Stimulated activated CD8-positive, alpha-beta memory T cell treated with anti-CD3 and anti-CD28 coated beads, Interleukin-4, amount 100 ng/mL, for 4 hours (primary cell): ENCODE results near the gene EP400.
"Not testable (repeated sequence)": the region's sequence is repeated elsewhere in the genome, so short reads cannot be mapped to it uniquely, and the experiment has no call there.

Experiments used
- DNase-seq, 2 donors: peaks; one replicate each; pipeline ENCODE4 v3.0.0-alpha.2; 2020; ENCODE audit warnings: low read depth in 2 of 2, low spot score in 1 of 2

The EP400 gene

DNA sequence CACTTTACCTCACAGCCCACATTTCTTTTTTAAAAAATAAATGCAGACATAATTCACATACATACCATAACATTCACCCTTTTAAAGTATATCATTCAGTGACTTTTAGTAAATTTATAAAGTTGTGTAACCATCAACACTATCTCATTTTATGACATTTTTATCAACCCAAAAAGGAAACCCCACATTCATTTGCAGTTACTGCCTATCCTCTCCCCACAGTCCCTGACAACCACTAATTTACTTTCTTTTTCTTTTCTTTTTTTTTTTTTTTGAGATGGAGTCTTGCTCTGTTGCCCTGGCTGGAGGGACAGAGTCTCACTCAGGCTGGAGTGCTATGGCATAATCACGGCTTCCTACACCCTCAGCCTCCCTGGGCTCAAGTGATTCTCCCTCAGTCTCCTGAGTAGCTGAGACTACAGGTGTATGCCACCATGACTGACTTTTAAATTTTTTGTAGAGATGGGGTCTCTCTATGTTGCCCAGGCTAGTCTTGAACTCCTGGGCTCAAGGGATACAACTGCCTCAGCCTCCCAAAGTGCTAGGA, 1.5 kb upstream of the EP400 start:
- no peak for DNase-seq

DNA sequence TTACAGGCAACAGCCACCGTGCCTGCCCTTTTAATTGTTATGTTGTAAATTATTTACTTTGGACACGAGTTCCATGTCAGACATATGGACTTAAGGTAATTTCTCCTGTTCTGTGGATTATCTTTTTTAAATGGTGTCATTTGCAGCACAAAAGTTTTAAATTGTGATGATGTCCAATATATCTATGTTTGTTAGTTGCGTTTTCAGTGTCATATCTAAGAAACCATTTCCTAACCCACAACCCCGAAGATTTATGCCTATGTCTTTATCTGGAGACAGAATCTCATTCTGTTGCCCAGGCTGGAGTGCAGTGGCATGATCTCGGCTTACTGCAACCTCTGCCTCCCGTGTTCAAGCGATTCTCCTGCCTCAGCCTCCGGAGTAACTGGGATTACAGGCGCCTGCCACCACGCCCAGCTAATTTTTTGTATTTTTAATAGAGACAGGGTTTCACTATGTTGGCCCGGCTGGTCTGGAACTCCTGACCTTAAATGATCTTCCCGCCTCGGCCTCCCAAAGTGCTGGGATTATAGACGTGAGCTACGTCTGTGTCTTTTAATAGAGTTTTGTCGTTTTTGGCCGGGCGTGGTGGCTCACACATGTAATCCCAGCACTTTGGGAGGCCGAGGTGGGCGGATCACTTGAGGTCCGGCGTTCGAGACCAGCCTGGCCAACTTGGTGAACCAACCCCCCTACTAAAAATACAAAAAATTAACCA, 870 bp upstream of the EP400 start:
- DNase-seq: not testable (repeated sequence)

DNA sequence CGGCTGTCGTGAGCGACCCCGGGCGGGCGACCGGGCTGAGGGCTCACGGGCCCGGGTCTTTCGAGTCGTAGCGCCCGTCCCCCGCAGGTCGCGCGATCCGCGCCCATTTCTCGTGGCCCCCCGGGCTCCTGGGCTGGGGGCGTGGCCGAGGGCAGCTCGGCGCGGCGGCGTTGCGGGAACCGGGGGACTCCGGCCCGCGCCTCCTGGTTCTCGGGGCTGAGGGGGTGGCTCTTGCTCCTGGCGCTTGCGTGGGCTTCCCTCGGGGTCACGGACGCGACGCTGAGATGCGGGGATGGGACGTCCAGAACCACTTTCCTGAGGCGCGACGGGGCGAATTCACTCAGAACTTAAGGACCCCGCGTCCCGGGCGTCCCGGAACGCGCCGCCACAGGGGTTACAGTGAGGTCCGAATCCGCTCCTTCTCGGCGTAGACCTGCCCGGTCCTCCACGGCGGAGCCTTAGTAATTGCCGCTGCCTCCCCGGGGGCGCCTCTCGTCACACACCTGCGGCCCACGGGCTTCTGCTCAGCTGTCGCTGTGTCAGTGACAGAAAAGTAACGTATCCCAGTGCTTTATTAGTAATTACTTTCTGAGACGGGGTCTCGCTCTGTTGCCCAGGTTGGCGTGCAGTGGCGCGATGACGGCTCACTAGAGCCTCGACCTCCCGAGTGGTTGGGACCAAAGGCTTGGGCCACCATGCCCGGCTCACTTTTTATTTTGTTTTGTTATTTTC, 606 bp downstream of the EP400 start:
- DNase-seq: no peak

DNA sequence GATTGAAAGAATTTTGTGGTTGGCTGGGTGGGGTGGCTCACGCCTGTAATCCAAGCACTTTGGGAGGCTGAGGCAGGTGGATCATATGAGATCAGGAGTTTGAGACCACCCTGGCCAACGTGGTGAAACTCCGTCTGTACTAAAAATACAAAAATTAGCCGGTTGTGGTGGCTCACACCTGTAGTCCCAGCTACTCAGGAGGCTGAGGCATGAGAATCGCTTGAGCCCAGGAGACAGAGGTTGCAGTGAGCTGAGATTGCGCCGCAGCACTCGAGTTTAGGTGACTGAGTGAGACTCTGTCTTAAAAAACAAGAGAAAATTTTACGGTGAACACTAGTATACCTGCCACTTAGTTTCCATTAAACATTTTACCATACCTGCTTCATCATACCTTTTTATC, 4.1 kb downstream of the EP400 start:
- DNase-seq: not testable (repeated sequence)

DNA sequence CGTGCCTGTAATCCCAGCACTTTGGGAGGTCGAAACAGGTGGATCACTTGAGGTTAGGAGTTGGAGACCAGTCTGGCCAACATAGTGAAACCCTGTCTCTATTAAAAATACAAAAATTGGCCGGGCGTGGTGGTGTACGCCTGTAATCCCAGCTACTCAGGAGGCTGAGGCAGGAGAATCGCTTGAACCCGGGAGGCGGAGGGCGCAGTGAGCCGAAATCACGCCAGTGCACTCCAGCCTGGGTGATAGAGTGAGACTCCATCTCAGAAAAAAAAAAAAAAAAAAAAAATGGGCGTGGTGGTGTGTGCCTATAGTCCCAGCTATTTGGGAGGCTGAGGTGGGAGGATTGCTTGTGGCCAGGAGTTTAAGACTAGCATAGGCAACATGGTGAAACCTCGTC, 4.7 kb downstream of the EP400 start:
- DNase-seq: not testable (repeated sequence)

DNA sequence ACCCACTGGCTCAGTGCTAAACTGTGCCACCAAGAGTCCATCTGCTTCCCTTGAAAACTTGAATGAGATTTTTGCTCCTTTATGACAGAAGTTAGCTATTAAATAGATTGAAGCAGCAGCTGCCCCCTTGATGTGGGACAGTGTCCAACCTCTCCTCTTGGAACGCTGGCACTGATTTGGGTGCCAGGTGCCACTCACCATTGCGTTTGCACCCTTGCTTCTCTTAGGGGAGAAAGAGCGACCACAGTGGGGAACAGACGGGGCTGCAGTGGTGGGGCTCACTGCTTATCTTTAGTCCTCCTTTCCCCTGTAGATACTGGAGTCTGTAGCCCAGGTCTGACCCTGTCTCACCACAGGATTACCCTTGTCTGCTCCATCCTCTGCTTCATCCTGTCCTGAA, 9.4 kb downstream of the EP400 start:
- DNase-seq: no peak

DNA sequence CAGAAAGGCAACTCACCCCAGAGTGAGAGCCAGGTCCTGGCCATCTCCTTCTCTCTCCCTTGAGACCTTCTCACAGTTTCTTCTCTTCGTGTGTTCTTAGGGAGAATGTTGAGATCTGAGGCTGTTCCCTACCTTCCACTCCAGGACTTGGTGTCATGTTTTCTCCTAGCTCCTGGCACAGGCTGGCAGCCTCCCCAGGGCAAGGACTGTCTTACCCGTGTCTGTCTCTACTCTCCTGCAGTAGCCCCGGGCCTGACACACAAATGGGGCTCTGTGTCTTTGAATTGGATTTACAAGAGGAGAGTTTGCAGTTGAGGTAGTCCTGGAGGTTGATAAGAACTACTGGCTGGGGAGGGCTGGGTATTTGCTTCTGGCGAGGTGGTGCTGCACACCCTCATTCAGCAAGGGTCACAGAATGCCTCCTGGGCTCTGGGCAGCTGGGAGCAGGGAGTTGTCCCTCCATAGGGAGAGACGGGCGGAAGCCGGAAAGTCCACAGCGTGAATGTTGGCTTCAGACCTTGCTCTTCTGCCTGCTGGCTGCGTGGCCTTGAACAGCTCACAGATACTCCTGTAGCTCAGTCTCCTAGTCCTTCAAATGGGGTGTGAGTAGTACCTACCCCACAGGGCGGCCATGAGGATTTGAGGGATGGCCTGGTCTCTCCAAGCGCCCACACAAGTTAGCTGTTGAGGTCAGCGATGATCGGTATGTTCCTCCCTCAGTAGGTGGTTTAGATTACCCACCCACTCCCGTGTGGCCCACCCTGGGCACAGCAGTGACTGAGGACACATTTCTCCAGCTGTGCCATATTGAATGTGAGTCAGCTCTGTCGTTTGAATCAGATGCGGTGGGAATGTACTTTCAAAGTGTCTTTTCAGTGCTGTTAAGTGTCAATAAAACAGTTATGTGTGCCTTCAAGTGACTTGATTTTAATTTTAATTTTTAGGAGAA, 10.2 kb downstream of the EP400 start:
- no peak for DNase-seq

DNA sequence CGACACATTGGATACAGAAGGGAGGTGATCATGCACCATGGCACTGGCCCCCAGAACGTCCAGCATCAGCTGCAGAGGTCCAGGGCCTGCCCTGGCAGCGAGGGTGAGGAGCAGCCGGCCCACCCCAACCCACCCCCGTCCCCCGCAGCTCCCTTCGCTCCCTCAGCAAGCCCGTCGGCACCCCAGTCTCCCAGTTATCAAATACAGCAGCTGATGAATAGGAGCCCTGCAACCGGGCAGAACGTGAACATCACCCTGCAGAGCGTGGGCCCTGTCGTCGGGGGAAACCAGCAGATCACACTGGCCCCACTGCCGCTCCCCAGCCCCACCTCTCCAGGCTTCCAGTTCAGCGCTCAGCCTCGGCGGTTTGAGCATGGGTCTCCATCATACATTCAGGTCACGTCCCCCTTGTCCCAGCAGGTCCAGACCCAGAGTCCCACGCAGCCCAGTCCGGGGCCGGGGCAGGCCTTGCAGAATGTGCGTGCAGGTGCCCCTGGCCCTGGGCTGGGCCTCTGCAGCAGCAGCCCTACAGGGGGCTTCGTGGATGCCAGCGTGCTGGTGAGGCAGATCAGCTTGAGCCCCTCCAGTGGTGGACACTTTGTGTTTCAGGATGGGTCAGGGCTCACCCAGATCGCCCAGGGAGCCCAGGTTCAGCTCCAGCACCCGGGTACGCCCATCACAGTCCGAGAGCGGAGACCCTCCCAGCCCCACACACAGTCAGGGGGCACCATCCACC, 11.0 kb downstream of the EP400 start:
- not testable (repeated sequence) for DNase-seq

DNA sequence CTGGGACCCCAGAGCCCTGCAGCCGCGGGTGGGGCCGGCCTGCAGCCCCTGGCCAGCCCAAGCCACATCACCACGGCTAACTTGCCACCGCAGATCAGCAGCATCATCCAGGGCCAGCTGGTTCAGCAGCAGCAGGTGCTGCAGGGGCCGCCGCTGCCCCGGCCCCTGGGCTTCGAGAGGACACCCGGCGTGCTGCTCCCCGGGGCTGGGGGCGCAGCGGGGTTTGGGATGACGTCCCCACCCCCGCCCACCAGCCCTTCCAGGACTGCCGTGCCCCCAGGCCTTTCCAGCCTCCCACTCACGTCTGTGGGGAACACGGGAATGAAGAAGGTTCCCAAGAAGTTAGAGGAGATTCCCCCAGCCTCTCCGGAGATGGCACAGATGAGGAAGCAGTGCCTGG, 11.6 kb downstream of the EP400 start:
- not testable (repeated sequence) for DNase-seq

DNA sequence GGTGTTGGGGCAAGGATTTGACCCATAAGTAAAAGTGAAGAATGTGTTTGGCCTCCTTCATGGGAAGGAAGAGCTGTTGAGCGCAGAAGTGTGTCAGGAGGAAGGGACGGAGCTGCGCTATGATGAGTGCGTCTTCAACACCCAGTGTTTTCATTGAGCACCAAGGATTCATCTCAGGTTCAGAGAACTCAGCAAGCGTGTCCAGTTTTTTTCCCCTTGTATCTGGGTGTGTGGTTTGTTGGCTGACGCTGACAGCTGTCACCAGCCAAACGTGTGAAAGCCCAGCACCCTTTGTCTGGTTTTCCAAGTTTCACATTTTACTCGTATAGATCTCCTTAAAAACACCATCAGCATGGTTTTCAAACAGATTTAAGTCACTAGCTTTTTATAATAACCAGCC, 12.3 kb downstream of the EP400 start:
- no peak for DNase-seq

DNA sequence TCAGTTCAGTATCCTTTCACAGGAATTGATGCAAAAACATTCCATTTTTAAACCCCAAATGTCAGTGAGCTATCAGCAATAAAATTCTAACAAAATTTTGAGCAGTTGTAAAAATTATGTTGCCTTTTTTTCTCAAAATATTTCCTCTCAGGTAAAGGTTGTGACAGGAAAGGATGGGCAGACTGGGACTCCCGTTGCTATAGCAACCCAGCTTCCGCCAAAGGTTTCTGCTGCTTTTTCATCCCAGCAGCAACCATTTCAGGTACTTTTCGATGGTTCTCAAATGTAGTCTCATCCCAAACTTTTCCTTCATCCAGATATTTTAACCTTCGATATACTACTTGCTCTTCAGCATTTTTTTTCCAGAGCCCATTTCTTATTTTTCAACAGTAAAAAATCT, 13.6 kb downstream of the EP400 start:
- DNase-seq: no peak

DNA sequence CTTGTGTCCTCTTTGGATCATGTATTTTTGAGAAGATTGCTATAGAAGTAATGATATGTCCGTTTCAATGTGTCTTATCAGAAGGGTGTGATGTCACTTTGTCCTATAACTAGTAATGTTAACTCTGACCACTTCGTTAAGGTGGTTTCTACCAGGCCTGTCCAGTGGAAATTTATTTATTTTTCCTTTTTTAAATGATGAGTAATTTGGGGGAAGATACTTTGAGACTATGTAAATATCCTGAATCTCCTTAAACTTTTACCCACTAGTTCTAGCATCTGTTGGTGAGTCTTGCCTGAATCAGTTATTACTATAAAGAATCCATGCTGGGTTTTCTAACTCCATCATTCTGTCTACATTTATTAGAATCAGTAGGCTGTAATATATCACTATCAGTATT, 15.3 kb downstream of the EP400 start:
- no peak for DNase-seq

DNA sequence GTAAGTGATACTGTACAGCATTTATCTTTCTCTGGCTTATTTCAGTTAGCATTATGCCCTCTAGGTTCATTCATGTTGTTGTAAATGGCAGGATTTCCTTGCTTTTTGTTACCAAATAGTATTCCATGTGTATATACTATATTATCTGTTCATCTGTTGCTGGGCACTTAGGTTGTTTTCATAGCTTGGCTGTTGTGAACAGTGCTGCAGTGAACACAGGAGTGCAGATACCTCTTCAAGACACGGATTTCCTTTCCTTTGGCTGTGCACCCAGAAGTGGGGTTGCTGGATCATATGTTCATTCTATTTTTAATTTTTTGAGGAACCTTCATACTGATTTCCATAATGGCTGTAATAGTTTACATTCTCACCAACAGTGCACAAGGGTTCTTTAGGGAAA, 21.5 kb downstream of the EP400 start:
- DNase-seq: no peak

DNA sequence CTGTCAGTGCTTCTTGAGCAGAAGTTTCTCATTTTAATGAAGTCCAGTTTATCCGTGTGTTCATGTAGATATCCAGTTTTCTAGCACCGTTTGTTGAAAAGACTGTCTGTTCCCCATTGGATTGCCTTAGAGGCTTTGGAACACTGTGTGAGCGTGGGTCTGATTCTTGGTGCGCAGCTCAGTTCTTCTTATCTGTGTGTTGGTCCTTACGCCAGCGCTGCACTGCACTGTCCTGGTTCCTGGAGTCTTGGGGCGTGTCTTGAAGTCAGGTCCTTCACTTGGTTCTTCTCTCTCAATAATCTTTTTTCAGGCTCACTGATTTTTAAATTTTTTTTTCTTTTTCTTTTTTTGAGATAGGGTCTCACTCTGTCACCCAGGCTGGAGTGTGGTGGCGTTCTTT, 25.5 kb downstream of the EP400 start:
- no peak for DNase-seq

DNA sequence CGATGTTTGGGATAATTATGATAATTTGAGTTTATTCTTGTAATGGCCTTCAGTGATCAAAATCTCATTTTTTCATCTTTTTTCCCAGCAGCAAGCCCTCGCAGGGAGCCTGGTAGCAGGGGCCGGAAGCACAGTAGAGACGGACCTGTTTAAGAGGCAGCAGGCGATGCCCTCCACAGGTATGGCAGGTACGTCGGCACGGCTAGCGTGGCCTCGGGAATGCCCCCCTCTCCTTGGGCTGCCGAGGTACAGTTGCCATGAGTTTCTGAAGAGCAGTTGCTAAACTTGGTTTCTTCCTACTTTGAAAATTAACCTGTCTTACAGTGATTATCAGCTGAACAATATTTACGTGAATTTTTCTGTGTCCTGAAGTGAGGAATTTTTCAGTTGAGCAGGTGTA, 29.9 kb downstream of the EP400 start:
- no peak for DNase-seq

DNA sequence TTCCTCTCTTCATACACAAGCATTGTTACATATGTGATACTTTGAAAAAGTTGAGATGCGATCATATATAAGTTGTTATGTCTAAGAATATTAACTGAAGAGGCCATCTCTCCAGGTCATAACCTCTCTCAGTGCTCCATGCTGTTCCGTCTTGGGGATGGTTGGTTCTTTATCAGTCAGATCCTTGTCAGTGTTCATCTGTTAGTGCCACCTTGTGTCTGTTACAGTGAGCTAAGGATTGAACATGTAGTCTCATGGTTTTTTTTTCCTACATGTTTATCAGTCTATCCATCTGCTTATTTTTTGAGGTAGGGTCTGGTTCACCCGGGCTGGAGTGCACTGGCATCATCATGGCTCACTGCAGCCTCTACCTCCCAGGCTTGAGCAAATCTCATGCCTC, 30.5 kb downstream of the EP400 start:
- no peak for DNase-seq

DNA sequence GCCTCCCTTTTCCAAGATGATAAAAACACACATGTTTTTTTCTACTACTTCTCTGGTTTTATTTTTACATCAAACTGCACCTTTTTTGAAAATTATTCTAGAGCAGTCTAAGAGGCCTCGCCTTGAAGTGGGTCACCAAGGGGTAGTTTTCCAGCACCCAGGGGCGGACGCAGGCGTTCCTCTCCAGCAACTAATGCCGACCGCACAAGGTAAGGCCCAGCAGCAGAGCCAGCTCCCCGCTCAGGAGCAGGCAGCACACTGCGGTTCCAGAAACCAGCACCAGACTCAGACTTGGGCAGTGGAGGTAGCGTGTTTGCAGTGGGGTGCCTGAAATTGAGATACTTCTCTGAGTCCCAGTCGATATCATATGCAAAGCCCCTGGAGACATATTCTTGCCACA, 31.6 kb downstream of the EP400 start:
- no peak for DNase-seq

DNA sequence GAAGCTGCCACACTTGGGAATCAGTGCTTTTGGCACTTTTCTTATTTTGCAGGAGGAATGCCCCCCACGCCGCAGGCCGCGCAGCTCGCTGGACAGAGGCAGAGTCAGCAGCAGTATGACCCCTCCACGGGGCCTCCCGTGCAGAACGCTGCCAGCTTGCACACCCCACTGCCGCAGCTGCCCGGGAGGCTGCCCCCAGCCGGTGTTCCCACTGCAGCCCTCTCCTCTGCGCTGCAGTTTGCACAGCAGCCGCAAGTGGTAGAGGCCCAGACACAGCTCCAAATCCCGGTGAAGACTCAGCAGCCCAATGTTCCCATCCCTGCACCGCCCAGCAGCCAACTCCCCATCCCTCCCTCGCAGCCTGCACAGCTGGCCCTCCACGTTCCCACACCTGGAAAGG, 32.3 kb downstream of the EP400 start:
- DNase-seq: no peak

DNA sequence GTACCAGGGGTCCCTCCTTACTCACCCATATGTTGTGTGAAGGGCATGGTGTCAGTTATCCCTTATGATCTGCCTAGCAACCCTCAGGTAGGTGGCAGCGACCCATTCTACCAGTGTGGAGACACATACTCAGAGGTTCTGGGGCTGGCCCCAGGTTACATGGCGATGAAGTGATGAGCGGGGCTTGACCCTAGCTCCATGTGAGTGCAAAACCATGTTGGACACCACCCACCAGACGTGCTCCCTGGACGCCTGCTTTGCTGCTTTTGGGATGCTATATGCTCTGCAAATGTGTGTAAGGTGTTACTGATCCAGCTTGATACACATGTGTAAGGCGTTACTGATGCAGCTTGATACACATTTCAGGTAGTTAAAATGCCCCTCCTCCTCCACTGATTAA, 33.3 kb downstream of the EP400 start:
- DNase-seq: no peak

DNA sequence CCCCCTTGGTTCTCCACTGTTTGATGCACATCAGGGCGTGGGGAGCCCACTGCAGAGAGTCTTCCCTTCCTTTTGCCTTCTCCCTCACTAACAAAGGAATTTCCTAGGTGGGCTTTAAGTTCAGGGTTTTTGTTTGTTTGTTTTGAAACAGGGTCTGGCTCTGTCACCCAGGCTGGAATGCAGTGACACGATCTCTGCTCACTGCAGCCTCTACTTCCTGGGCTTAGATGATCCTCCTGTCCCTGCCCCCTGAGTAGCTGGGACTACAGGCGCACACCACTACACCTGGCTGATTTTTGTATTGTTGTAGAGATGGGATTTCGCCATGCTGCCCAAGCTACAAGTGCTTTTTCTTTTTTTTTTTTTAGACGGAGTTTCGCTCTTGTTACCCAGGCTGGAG, 33.8 kb downstream of the EP400 start:
- DNase-seq: no peak

DNA sequence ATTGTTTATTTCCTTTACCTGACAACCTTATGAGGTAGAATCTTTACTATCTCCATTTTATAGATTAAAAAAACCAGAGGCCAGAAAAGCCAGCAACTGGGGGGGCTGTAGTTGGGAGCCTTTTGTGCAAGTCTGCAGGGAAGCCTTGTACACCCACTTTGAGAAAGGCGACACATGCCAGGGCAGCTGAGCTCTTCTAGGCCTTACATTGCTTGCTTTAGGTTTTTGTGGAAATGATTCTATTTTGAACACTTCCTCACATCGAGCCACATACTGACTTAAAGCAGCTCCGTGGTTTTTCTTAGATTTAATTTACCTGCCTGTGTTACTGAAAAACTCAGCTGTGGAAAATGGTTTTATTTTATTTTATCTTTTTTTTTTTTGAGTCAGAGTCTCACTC, 34.6 kb downstream of the EP400 start:
- DNase-seq: no peak
